Astrocyte of the cerebellum (primary cell): Measurements from ENCODE around the gene NOCT.

Experiments used
- DNase-seq: peaks from one replicate; pipeline ENCODE4 v3.0.0-alpha.2; 2011; ENCODE audit warnings: low read depth
- H3K4me3 ChIP-seq: 2 replicates; pipeline ENCODE4 v1.5.1; 2011; ENCODE audit warnings: mild to moderate bottlenecking, low read depth, low read length, moderate library complexity
- CTCF ChIP-seq: IDR thresholded peaks from 2 replicates; pipeline ENCODE4 v1.5.1; 2012; ENCODE audit warnings: low read length, low read depth, moderate library complexity, mild to moderate bottlenecking; ENCODE audit errors: missing control alignments
- in situ Hi-C: cut with HindIII; loops from 2 replicates; pipeline ENCODE4 v1.10.0; 2017; ENCODE audit warnings: low sequenced_read_pairs

NOCT gene

DNA sequence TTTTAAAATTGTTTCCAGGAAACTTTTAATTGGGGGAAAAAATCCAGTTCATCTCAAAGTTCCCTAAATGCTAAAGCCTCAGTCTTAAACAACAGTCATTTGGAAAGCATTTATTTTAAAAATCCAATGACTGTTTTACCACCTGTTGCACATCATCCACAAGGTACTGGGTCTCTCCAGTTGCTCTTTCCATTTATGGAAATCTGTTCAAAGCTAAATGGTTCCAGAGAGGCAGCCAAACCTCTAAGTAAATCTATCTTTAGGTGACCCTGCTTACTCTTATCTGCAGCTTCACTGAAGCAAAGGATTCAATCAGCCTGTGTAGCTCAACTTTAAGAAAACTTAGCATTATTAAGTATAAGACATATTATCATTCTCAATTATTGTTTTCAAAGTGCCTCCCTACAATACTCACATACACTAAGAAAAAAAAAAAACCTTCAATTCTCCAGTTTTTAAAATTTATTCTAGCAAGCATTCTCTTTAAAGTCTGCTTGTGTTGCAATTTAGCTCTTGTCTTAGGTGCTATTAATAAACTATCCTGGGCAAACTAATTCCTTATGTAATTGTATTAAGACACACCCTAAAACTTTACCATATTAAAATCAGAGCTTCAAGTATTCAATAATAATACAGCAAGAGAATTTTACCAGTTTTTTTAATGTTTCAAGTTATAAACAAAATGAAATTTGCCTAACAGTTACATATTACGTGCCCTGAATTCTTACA lies 60.6 kb downstream of the NOCT start:
- no peak for DNase-seq
- no peak for TF ChIP-seq CTCF
- in situ Hi-C loops, result no loop called here
- H3K4me3 ChIP-seq, result no peak overlapping the region

- H3K4me3 ChIP-seq, result no peak overlapping the region
- TF ChIP-seq CTCF, result no peak
- DNase-seq, result no peak
- in situ Hi-C loops, result no loop called here
Observed at GRCh38 chr4:139077567-139078355, 62.2 kb downstream of the NOCT start.

DNA sequence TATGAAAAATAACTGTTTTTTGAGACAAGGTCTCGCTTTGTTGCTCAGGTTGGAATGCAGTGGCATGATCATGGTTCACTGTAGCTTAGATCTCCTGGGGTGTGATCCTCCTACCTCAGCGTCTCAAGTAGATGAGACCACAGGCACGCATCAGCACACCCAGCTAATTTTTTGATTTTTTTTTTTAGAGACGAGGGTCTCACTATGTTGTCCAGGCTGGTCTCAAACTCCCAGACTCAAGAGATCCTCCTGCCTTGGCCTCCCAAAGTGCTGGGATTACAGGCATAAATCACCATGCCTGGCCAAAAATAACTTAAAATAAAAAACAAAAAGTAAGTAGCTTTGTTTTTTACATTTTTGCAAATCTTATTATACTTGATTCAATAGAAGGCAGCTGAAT lies 63.3 kb downstream of the NOCT start:
- in situ Hi-C loops, result no loop called here
- DNase-seq, result no peak
- no peak overlapping the region for H3K4me3 ChIP-seq
- no peak for TF ChIP-seq CTCF

DNA sequence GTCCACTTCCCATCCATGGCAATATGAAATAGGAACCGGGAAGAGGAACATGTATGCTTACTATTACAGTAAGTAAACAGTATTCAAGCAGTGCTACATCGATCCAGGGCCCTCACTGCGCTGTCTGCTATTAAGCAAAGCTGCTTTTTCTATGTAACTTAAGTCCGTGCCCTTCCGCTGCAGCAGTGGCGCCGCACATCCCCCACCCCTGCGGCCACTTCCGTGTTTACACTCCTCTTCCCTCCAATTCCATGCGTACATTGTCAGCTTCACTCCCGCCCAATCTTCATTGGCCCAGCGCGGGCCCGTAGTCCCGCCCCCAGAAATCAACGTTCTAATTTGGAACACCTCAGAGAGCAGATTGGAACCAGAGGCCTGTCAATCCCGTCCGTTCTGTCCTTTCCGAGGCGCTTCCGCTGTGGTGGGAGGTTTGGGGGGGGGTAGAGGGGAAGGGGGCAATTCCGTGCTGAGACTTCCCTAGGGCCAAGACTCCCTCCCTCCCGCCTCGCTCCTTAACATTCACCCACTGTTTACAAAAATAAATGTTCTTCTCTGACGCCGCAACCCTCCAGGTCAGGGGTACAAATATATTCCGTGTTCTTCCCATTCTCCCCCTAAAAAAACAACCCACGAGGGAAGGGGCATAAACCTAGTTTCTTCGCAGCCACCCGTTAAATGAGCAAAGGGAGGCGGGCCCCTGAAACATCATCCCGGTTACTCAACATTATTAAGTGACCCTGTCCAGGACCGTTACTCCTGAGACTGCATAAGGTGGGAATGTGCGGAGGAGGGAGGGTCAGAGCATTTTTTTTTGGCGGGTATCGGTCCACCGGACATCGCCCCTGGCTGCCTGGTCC lies 67.4 kb downstream of the NOCT start:
- H3K4me3 ChIP-seq, result peak overlapping the region; percentile 94
- peak; percentile 92 for DNase-seq
- in situ Hi-C loops, result no loop called here
- TF ChIP-seq CTCF, result no peak

DNA sequence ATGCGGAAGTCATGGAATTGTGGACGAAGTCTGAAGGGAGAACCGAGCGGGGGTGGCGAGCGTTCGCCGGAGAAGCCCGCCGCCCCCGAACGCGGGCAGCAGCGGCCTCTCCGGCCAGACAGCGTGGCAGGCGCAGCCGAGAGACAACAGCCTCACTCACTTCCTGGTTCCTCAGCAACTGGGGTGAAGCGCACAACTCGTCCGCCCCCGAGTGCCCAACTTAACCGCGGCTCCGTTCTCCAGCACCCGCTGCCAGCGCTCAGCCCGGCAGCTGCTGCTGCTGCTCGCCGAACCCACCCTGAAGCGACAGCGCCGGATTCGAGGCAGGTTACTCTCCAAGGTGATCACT lies 68.0 kb downstream of the NOCT start:
- peak; percentile 38 for TF ChIP-seq CTCF
- in situ Hi-C loops, result no loop called here
- peak; percentile 18 for DNase-seq
- peak overlapping the region; percentile 94 for H3K4me3 ChIP-seq
